GM08714 (cell line): ENCODE data around the gene ARHGDIG.

Experiments used
- H3K4me3 ChIP-seq: fragments of 200-500 bp; sonication (Bioruptor generic); 2 replicates; pipeline ENCODE4 v1.5.1; 2014; ENCODE audit warnings: mild to moderate bottlenecking, low read length, inconsistent platforms
- ZNF274 ChIP-seq: IDR thresholded peaks from 2 replicates; pipeline ENCODE4 v1.6.1; 2012; ENCODE audit warnings: mild to moderate bottlenecking, low read depth, low read length

ARHGDIG gene

DNA sequence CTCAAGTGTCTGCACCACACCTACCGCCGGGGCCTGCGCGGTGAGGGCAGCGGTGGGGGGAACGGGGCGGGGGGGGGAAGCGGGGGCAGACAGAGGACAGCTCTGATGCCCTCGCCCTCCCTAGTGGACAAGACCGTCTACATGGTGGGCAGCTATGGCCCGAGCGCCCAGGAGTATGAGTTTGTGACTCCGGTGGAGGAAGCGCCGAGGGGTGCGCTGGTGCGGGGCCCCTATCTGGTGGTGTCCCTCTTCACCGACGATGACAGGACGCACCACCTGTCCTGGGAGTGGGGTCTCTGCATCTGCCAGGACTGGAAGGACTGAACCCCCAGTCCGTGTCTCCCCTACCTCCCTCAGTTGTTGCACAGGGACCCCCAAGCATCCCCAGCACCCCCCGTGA lies 2.1 kb downstream of the ARHGDIG start:
- no peak overlapping the region for H3K4me3 ChIP-seq

DNA sequence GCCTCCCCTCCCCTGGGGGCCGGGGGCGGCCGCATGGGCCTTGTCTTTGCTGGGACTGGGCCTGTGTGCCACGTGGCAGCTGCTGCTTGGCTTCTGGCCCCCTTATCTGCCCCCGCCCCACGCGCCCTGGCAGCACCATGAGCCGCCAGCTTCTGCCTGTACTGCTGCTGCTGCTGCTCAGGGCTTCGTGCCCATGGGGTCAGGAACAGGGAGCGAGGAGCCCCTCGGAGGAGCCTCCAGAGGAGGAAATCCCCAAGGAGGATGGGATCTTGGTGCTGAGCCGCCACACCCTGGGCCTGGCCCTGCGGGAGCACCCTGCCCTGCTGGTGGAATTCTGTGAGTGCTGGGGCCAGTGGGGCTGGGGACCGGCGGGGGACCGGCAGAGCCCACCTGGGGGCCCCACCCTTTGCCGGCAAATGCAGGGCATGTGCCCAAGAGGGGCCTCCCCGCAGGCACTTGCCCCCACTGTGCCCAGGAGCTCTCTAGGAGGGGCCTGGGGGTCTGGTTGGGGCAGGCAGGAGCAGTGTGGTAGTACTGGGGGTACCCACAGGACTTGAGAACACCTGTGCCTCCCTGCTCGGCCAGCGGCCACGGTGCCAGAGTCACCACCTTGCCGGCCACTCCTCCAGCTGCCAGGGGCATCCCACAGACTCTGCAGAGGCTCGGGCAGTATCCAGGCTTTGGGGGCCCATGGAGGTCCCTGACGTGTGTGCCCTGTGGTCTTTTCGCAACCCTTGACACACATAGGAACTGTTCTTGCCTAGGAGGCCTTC lies 2.8 kb downstream of the ARHGDIG start, which contains the start of gene PDIA2:
PDIA2 (plus strand) TSS at position 132 of the 773 bp plus-strand sequence; CDS start at position 138, 6 bp downstream.
- TF ChIP-seq ZNF274, result no peak
- H3K4me3 ChIP-seq, result no peak within 1 kb of the TSS

More for the DNA sequence above, 2.1 kb downstream of the ARHGDIG start:
- TF ChIP-seq ZNF274, result no peak

DNA sequence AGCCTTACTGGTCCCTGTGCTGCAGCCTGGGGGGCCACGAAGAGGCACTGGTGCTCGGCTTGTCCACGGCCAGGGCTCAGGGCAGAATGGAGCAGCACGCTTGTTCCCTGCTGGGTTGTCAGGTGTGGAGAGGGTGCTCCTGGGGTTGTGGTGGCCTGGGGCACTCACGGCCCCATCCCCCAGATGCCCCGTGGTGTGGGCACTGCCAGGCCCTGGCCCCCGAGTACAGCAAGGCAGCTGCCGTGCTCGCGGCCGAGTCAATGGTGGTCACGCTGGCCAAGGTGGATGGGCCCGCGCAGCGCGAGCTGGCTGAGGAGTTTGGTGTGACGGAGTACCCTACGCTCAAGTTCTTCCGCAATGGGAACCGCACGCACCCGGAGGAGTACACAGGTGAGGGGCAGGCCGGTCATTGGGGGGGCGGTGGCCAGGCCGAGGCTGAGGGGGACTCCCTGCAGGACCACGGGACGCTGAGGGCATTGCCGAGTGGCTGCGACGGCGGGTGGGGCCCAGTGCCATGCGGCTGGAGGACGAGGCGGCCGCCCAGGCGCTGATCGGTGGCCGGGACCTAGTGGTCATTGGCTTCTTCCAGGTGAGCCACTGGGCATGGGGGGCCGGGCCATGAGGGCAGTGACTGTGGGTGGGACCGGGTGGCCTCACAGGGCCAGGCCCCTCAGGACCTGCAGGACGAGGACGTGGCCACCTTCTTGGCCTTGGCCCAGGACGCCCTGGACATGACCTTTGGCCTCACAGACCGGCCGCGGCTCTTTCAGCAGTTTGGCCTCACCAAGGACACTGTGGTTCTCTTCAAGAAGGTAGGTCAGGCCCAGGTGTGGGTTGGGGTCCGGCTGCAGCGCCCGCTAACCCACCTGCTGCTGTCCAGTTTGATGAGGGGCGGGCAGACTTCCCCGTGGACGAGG lies 4.1 kb downstream of the ARHGDIG start:
- no peak for TF ChIP-seq ZNF274

DNA sequence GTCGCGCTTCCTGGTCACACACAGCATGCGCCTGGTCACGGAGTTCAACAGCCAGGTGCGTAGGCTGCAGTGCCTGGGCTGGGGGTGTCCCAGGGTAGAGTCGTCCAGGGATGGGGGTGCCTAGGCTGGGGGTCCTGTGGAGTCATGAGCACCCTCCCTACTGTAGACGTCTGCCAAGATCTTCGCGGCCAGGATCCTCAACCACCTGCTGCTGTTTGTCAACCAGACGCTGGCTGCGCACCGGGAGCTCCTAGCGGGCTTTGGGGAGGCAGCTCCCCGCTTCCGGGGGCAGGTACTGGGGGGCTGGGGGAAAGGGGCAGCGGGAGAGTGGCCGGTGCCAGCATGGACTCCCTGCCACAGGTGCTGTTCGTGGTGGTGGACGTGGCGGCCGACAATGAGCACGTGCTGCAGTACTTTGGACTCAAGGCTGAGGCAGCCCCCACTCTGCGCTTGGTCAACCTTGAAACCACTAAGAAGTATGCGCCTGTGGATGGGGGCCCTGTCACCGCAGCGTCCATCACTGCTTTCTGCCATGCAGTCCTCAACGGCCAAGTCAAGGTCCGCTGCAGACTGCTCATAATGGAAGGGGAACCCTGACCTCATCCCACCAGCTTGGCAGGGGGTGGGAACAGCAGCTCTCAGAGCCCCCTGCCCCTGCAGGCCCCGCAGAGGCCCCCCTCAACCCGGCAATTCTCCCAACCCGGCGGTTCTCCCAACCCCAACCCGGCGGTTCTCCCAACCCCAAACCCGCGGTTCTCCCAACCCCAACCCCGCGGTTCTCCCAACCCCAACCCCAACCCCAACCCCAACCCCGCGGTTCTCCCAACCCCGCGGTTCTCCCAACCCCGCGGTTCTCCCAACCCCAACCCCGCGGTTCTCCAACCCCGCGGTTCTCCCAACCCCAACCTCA lies 5.0 kb downstream of the ARHGDIG start:
- no peak overlapping the region for H3K4me3 ChIP-seq
- TF ChIP-seq ZNF274, result no peak

More for the DNA sequence above, 4.1 kb downstream of the ARHGDIG start:
- no peak overlapping the region for H3K4me3 ChIP-seq

DNA sequence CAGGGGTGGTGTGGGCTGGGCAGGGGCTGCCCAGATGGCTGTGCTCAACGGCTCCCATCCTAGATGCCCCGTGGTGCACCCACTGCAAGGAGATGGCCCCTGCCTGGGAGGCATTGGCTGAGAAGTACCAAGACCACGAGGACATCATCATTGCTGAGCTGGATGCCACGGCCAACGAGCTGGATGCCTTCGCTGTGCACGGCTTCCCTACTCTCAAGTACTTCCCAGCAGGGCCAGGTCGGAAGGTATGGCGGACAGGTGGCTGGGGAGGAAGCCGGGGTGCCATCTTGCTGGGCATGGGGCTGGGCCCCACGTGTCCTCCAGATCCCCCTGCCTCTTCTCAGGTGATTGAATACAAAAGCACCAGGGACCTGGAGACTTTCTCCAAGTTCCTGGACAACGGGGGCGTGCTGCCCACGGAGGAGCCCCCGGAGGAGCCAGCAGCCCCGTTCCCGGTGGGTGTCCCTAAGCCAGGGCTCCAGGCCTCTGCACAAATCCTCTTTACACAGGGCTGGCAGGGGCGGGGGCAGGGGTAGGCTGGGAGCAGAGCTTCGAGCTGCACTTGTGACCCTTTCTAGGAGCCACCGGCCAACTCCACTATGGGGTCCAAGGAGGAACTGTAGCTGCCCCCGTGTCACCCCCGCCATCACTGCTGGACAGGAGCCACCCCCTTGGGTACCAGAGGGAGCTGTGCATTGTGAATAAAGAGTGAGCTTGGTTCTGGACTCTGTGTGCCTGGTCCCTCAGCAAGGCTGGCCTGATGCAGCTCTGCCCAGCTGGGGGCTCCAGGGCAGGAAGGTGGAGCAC lies 6.3 kb downstream of the ARHGDIG start:
- no peak for TF ChIP-seq ZNF274
- H3K4me3 ChIP-seq, result no peak overlapping the region

DNA sequence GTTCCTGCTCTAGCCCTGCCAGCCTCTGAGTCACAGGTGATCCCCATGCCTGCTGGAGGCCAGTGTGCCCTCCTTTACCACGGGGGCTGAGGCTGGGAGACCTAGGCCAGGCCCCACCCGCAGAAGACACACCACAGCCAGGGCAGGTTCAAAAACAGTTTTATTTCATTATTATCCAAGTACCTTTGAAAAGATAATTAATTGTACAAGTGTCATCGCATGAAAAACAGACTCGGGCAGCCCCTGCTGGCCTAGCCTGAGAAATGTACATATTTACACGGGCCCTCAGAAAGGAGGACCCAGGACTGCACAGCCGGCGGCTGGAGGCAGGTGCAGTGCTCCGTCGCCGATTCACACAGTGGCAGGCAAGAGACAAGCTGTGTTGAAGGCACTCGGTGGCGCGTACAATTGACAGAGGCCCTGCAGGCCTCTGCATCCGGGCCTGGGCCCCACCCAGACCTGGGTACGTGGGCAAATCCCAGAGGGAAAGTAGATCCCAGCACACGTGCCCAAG lies 7.0 kb downstream of the ARHGDIG start:
- H3K4me3 ChIP-seq, result no peak overlapping the region
- no peak for TF ChIP-seq ZNF274

DNA sequence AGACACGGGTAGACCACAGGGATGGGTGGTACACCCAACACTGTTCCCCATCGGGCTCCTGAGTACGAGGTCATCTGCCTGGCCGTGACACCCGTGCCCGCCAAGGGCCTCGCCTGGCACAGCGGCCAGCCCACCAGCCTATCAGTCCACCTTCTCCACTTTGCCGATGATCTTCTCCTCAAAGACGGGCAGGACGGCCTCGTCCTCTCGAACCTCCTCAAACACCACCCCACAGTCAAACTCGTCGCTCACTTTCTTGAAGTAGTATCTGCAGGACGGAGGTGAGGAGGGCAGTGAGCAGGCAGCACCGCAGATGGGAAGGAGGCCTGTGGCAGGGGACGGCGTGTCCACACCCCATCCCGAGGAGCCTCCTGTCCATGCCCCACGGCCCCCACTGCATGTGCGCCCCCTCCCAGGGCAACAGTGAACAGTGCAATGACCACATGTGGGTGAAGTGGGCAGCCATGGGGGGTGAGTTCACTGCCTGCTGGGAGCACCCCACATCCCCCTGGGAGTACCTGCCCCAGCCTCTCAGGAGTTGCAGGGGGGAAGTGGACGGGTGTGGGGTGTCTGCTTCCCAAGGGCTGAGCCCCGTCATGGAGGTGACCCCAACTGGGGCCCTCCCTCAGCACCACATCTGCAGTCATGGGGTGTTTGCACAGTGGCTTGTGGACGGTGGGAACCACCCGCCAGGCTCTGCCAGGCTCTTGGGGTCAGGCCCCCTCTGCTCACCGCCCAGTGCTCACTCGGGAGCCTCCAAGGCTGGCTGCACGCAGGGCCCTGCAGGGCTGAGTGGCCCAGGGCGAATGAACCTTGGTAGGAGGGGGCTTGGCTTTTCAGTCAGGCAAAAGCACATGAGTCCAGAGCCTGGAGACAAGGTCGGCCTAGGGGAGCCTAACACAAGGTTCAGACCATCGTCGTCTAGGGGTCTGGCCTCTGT lies 7.9 kb downstream of the ARHGDIG start:
- no peak for TF ChIP-seq ZNF274
- no peak overlapping the region for H3K4me3 ChIP-seq

DNA sequence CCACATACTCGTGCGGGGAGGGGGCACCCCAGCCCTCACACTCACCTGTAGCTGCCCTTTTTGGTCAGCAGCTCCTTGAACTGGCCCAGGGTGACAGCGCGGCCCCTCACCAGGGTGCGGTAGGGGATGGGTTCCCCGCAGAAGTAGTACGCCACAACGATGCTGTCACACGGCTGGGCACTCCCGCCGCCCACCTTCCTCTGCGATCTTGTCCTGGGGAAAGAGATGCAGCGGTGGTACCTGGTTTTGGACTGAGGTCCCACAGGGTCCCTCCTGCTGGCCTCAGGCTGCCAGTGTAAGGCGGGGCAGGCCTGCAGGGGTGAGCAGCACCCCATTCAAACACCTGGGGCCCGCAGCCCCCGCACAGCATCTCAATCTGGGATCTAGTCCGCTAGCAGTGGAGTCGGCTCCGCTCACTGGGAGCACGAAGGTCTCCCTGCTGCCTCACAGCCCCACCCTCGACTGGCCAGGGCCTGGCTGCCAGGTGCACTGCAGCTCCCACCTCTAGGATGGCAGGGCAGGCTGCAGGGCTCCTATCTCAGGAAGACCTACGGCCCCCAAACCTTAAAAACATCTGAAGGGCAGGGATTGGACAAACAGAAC lies 9.1 kb downstream of the ARHGDIG start:
- TF ChIP-seq ZNF274, result no peak
- no peak overlapping the region for H3K4me3 ChIP-seq

DNA sequence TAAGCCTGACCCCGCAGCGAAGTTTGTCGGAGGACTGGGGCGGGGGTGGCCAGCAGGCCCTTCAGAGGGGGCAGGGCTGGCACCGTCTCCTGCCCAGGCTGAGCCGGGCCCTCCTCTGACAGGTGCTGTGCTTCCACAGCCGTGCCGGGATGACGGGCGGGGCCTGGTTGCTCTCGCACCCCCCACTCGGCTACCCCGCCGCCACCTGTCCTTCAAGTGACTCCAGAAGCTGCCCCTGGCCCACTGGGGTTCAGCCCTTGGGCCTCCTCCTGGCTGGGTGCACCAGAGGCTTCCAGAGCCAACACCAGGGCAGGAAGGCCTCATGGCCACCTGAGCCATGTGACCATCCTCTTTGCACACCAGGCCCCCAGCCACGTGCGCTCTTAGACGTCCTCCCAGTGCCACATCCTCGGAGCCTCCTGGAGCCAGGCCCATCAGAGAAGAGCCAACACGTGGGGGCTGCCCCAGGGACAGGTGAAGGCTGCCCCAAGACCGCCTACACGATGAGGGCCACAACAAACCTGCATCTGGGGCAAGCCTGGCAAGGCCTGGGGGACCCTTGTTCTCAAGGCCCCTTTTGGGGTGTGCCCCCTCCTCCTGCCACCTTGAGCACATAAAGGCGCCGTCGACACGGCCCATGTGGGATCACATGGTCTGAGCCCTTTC lies 9.8 kb downstream of the ARHGDIG start:
- no peak overlapping the region for H3K4me3 ChIP-seq
- no peak for TF ChIP-seq ZNF274

DNA sequence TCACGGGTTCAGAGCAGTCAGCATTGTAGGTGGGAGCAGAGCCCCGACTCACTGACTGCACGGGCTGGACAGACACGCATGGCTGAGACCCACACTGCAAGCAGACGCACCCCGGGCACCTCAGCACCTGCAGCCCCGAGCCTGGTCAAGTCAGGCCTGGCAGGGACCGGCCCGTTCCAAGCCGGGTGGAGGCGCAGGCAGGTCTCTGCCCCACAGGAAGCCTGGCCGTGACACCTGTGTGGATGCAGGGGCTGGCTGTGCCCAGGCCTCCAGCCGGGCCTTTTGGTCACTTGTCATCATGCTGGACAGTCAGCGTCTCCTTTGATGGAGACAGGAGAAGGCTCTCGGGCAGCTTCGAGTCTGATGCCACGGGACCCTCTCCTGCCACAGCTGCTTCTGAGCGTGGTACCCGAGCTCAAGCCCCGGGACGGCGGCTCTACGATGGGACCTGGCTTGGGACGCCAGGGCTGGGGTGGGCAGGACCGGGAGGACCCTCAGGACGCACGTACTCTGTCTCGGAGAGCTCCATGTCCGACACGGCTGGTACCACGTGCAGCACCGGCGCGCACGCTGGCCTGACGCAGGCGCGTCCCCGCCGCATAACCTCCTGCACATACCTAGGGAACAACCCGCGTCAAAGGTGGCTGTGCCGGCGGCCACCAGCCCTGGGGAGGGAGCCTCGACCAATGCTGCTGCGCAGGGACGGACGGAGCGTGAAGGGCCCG lies 10.5 kb downstream of the ARHGDIG start:
- no peak for TF ChIP-seq ZNF274
- no peak overlapping the region for H3K4me3 ChIP-seq
